K562 (cell line): ENCODE measurements around the gene SIGLEC5. TPM values are rescaled to one million over a fixed set of nuclear protein-coding genes. Genes with fewer than 3 reads are reported as not detected.
A peak's percentile ranks its signal among the peaks of the same experiment; 100 is the strongest.

Experiments used
- ATAC-seq: fragments of 200-7000 bp; cut with Tn5 transposase; 3 replicates; pipeline ENCODE4 v1.9.1; 2020; ENCODE audit warnings: moderate library complexity
- BruUV-seq: library from RNA; stranded (reverse); fragments of 400-500 nt; replicated peaks from 2 replicates; lab custom pipeline; 2021; lab: Mats Ljungman, UMichigan
- CTCF ChIA-PET: fragments of 300-600 bp; formaldehyde crosslinking; extraction: SDS; loops from one replicate; lab custom pipeline; 2021; ENCODE audit warnings: low intra/inter-chr PET ratio; lab: Yijun Ruan, JAX
- POLR2A ChIA-PET: fragments of 300-600, 350-650 bp; sonication (Branson Sonifier 250); formaldehyde crosslinking; extraction: SDS; loops from one replicate; lab custom pipeline; 2021; ENCODE audit warnings: antibody characterized with exemption, inconsistent platforms; lab: Yijun Ruan, JAX
- DNase-seq, 4 experiments: peaks; one replicate each; pipeline versions ENCODE4 v3.0.0 to v3.0.0-alpha.2; 2011 to 2018; ENCODE audit warnings: low spot score in 3 of 4, mixed read lengths in 3 of 4; ENCODE audit errors: extremely low read depth in 1 of 4
- FAIRE-seq: peaks from 2 replicates; lab custom pipeline; 2011; peaks lifted over from hg19 to GRCh38; lab: Jason Lieb, UNC
- H2AFZ ChIP-seq: 2 replicates; pipeline ENCODE4 v1.6.0; 2011; ENCODE audit warnings: low read depth, low read length, control low read depth, inconsistent platforms
- H3K27ac ChIP-seq: fragments of 200-600 bp; 3 replicates; pipeline ENCODE4 v1.8.0; 2011; ENCODE audit warnings: low read depth, mild to moderate bottlenecking, control low read depth, inconsistent platforms, low read length, moderate library complexity, mixed read lengths; ENCODE audit errors: extremely low read depth
- H3K27me3 ChIP-seq, 2 experiments: fragments of 300-600 bp in 1 of 2; 2 replicates in 1 of 2; 3 replicates in 1 of 2; pipeline versions ENCODE4 v1.6.0 to v1.8.0; 2011; ENCODE audit warnings: inconsistent platforms in 2 of 2, low read length in 2 of 2, mild to moderate bottlenecking in 1 of 2, mixed read lengths in 1 of 2, moderate library complexity in 1 of 2; ENCODE audit not compliant: control insufficient read depth in 2 of 2, insufficient read depth in 2 of 2
- H3K36me3 ChIP-seq: fragments of 300-600 bp; 3 replicates; pipeline ENCODE4 v1.8.0; 2011; ENCODE audit warnings: mild to moderate bottlenecking, low read length, inconsistent platforms; ENCODE audit not compliant: control insufficient read depth, insufficient read depth
- H3K4me1 ChIP-seq, 2 experiments: fragments of 200-600 bp in 1 of 2; replicated peaks in 1 of 2; 2 replicates in 1 of 2; 3 replicates in 1 of 2; pipeline versions ENCODE4 v1.5.1 to v1.8.0; 2011; ENCODE audit warnings: inconsistent platforms in 2 of 2, low read length in 2 of 2, mild to moderate bottlenecking in 1 of 2, mixed read lengths in 1 of 2, moderate library complexity in 1 of 2; ENCODE audit not compliant: control insufficient read depth in 2 of 2, insufficient read depth in 2 of 2
- H3K4me2 ChIP-seq: 2 replicates; pipeline ENCODE4 v1.6.1; 2011; ENCODE audit warnings: low read length, control low read depth, inconsistent platforms, mixed read lengths; ENCODE audit not compliant: insufficient read depth
- H3K4me3 ChIP-seq: fragments of 200-600 bp; sonication (generic), shearing (Covaris generic); 2 replicates; pipeline ENCODE4 v1.5.1; 2016; ENCODE audit warnings: control low read depth, inconsistent platforms
- H3K79me2 ChIP-seq: fragments of 200-600 bp; 3 replicates; pipeline ENCODE4 v1.8.0; 2011; ENCODE audit warnings: low read length, inconsistent platforms; ENCODE audit not compliant: control insufficient read depth, insufficient read depth
- H3K9ac ChIP-seq, 2 experiments: 2 replicates each; pipeline versions ENCODE4 v1.6.0 to v1.6.1; 2011; ENCODE audit warnings: low read depth in 2 of 2, low read length in 2 of 2, control low read depth in 1 of 2, inconsistent platforms in 1 of 2, mild to moderate bottlenecking in 1 of 2, mixed read lengths in 1 of 2; ENCODE audit not compliant: insufficient read depth in 1 of 2
- H3K9me1 ChIP-seq: one replicate; pipeline ENCODE4 v1.6.0; 2011; ENCODE audit warnings: inconsistent platforms, mild to moderate bottlenecking, low read length, moderate library complexity; ENCODE audit not compliant: control insufficient read depth, insufficient read depth
- H3K9me3 ChIP-seq: replicated peaks from 2 replicates; pipeline ENCODE4 v1.5.1; 2011; ENCODE audit warnings: low read depth, low read length, inconsistent platforms; ENCODE audit not compliant: control insufficient read depth, insufficient read depth
- H4K20me1 ChIP-seq: replicated peaks from 2 replicates; pipeline ENCODE4 v1.6.1; 2011; ENCODE audit warnings: low read length, inconsistent platforms, mixed read lengths; ENCODE audit not compliant: control insufficient read depth, insufficient read depth
- BHLHE40 ChIP-seq: IDR thresholded peaks from 2 replicates; pipeline ENCODE4 v1.6.1; 2011; ENCODE audit warnings: low read length, improper control_type of control experiment
- CBFB ChIP-seq: sonication (generic); formaldehyde crosslinking; IDR thresholded peaks from 2 replicates; pipeline ENCODE4 v1.4.0; 2020; ENCODE audit warnings: mild to moderate bottlenecking, missing genetic modification reagents
- CBX5 ChIP-seq: IDR thresholded peaks from 2 replicates; pipeline ENCODE4 v1.6.1; 2014; ENCODE audit warnings: low read depth, borderline replicate concordance
- CHD2 ChIP-seq: IDR thresholded peaks from 2 replicates; pipeline ENCODE4 v1.6.1; 2011; ENCODE audit warnings: low read depth, low read length
- E2F5 ChIP-seq: sonication (generic); formaldehyde crosslinking; IDR thresholded peaks from 2 replicates; pipeline ENCODE4 v1.8.0; 2022; ENCODE audit warnings: mild to moderate bottlenecking, missing genetic modification reagents
- ETS2 ChIP-seq: IDR thresholded peaks from 2 replicates; pipeline ENCODE4 v1.6.1; 2016; ENCODE audit warnings: borderline replicate concordance, missing genetic modification characterization, mild to moderate bottlenecking, moderate library complexity, missing compliant biosample characterization; ENCODE audit not compliant: poor library complexity, severe bottlenecking
- ETV5 ChIP-seq: sonication (generic); formaldehyde crosslinking; IDR thresholded peaks from 2 replicates; pipeline ENCODE4 v1.4.0; 2020; ENCODE audit warnings: low read depth, mild to moderate bottlenecking, missing genetic modification reagents
- ETV6 ChIP-seq, 3 experiments: fragments of 150-350 bp in 1 of 3; sonication (generic) in 1 of 3; formaldehyde crosslinking in 1 of 3; IDR thresholded peaks; 2 replicates each; pipeline versions ENCODE4 v1.6.1 to v1.8.0; 2014 to 2022; ENCODE audit warnings: borderline replicate concordance in 2 of 3, low read depth in 2 of 3, antibody characterized with exemption in 1 of 3, low read length in 1 of 3, mild to moderate bottlenecking in 1 of 3, missing genetic modification reagents in 1 of 3
- FOXJ2 ChIP-seq: fragments of 200-800 bp; sonication (Bioruptor generic); IDR thresholded peaks from 2 replicates; pipeline ENCODE4 v1.6.1; 2016; ENCODE audit warnings: missing genetic modification characterization, missing compliant biosample characterization
- HIVEP1 ChIP-seq: fragments of 250-450 bp; sonication (Bioruptor Pico); IDR thresholded peaks from 2 replicates; pipeline ENCODE4 v1.4.0; 2020; ENCODE audit warnings: mild to moderate bottlenecking
- HLTF ChIP-seq: fragments of 450-650 bp; IDR thresholded peaks from 2 replicates; pipeline ENCODE4 v1.6.1; 2016
- KLF13 ChIP-seq: fragments of 450-650 bp; IDR thresholded peaks from 2 replicates; pipeline ENCODE4 v1.6.1; 2016; ENCODE audit warnings: missing genetic modification characterization, low read depth, mild to moderate bottlenecking, missing compliant biosample characterization, moderate library complexity, borderline replicate concordance
- MYC ChIP-seq, 2 experiments: fragments of 250-450 bp in 1 of 2; sonication (Bioruptor Pico) in 1 of 2; IDR thresholded peaks; 2 replicates each; pipeline versions ENCODE4 v1.5.1 to v1.6.1; 2012 to 2021; ENCODE audit warnings: low read depth in 2 of 2, borderline replicate concordance in 1 of 2, improper control_type of control experiment in 1 of 2, low read length in 1 of 2, mild to moderate bottlenecking in 1 of 2, moderate library complexity in 1 of 2
- NFE2L1 ChIP-seq: fragments of 450-650 bp; IDR thresholded peaks from 2 replicates; pipeline ENCODE4 v1.6.1; 2016; ENCODE audit warnings: missing genetic modification characterization, low read depth, mild to moderate bottlenecking, missing compliant biosample characterization, moderate library complexity, borderline replicate concordance
- NR2C2 ChIP-seq, 2 experiments: fragments of 200-800 bp in 1 of 2; sonication (Bioruptor generic) in 1 of 2; sonication (generic) in 1 of 2; formaldehyde crosslinking in 1 of 2; IDR thresholded peaks; 2 replicates each; pipeline versions ENCODE4 v1.6.1 to v1.8.0; 2016 to 2022; ENCODE audit warnings: mild to moderate bottlenecking in 1 of 2, missing compliant biosample characterization in 1 of 2, missing genetic modification characterization in 1 of 2, missing genetic modification reagents in 1 of 2
- NR3C1 ChIP-seq: sonication (generic); formaldehyde crosslinking; IDR thresholded peaks from 2 replicates; pipeline ENCODE4 v1.8.1; 2022; ENCODE audit warnings: missing genetic modification reagents
- SMAD1 ChIP-seq: fragments of 150-350 bp; IDR thresholded peaks from 2 replicates; pipeline ENCODE4 v1.6.1; 2014; ENCODE audit warnings: low read length, low read depth; ENCODE audit not compliant: partially characterized antibody
- SP2 ChIP-seq: IDR thresholded peaks from 2 replicates; pipeline ENCODE4 v1.6.1; 2011; ENCODE audit warnings: mild to moderate bottlenecking, low read depth, low read length, moderate library complexity; ENCODE audit not compliant: poor library complexity, severe bottlenecking; ENCODE audit errors: extremely low read depth
- TCF3 ChIP-seq: sonication (generic); formaldehyde crosslinking; IDR thresholded peaks from 2 replicates; pipeline ENCODE4 v1.4.0; 2020; ENCODE audit warnings: mild to moderate bottlenecking, missing genetic modification reagents
- ZSCAN32 ChIP-seq: fragments of 450-650 bp; formaldehyde crosslinking; IDR thresholded peaks from 2 replicates; pipeline ENCODE4 v1.4.0; 2020; ENCODE audit warnings: mild to moderate bottlenecking, moderate library complexity
- WGBS: fragments of 100-300 bp; shearing (Covaris generic); methylation state at CpG from one replicate; pipeline ENCODE4 v1.1.6; 2016; ENCODE audit warnings: low coverage, mixed read lengths; ENCODE audit not compliant: insufficient coverage; ENCODE audit errors: missing lambda C conversion rate; 5-methylcytosine and 5-hydroxymethylcytosine counted together
- in situ Hi-C: fragments of 300-500 bp; cut with MboI; formaldehyde crosslinking; loops from 4 replicates; pipeline ENCODE4 v1.15.0; 2018; ENCODE audit warnings: inconsistent platforms, mixed read lengths
- intact Hi-C: fragments of 100-400 bp; cut with micrococcal nuclease; formaldehyde crosslinking; loops from 2 replicates; pipeline ENCODE4 v1.14.2; 2022
- polyA plus RNA-seq, 8 experiments: library from polyadenylated mRNA; depleted of rRNA in 4 of 8; stranded (reverse) in 5 of 8; unstranded in 3 of 8; fragments of >200 nt; fragmentation: Nextera tagmentation in 2 of 8; fragmentation: Illumina TruSeq in 1 of 8; extraction: Ambion mirVana in 2 of 8; extraction: Trizol in 1 of 8; gene quantifications; 2 replicates each; pipeline versions ENCODE4 v1.2.1 to v1.2.3, GENCODE V29; 2011 to 2014; ENCODE audit warnings: inconsistent platforms in 1 of 8, missing spikeins in 1 of 8
- total RNA-seq, 7 experiments: library from RNA; depleted of rRNA in 6 of 7; stranded (reverse); fragments of >200 nt in 6 of 7; fragmentation: Illumina TruSeq in 2 of 7; extraction: Trizol in 2 of 7; gene quantifications; 2 replicates each; pipeline versions ENCODE4 v1.2.1 to v1.2.3, GENCODE V29; 2011 to 2021; ENCODE audit warnings: low replicate concordance in 1 of 7

Gene SIGLEC5
- total and polyA plus RNA-seq, 9 of the 15 experiments (the other 6 are each of a cell fraction or from before 2014, with no cell fraction given) = 0.14 TPM; not detected in 8

GRCh38 chr19:51607920-51608562 is 22.2 kb downstream of the SIGLEC5 start:
- FAIRE-seq = peak; percentile 95
- DNase-seq = peak; percentile 82 to 93 (median 88)
- in situ Hi-C loops = no loop called here
- H3K36me3 ChIP-seq = no peaks in the 10 kb centered on the region
- H3K4me3 ChIP-seq = no peak overlapping the region
- no peaks in the 10 kb centered on the region for H4K20me1 ChIP-seq
- no peaks in the 10 kb centered on the region for H3K4me1 ChIP-seq
- no peak overlapping the region for H2AFZ ChIP-seq
- no TSS peak for BruUV-seq
- no peak overlapping the region for H3K27ac ChIP-seq
- WGBS = 8% methylated on average over 13 of the region's 13 CpGs
- H3K9me3 ChIP-seq = no peaks in the 10 kb centered on the region
- ChIA-PET CTCF (interaction anchor here (0.6 to 0.7 kb wide), 3 partner anchors 32 to 187 kb away, joined by 3 read pairs; no protein-coding TSS in a partner anchor), POLR2A (interaction anchor here (0.6 to 0.9 kb wide), 2 partner anchors 13 to 141 kb away, joined by 3 read pairs; no protein-coding TSS in a partner anchor)
- peak; percentile 97 for ATAC-seq
- H3K79me2 ChIP-seq = no peaks in the 10 kb centered on the region
- H3K27me3 ChIP-seq = peaks cover 0 to 13% of the 10 kb centered on the region in 2 experiments; a peak in 2 of 5 replicates
- no peaks in the 10 kb centered on the region for H3K9me1 ChIP-seq
- no peak overlapping the region for H3K9ac ChIP-seq
- intact Hi-C loops = loop anchor here (5.0 kb wide), 1 partner anchor 56 kb away; no protein-coding TSS in a partner anchor
- H3K4me2 ChIP-seq = no peak overlapping the region
- peak; percentile 53; the same call in 1 of the 2 replicates for TF ChIP-seq MYC (IDR thresholded peaks at IDR 0.05; ENCODE audit: low read depth, low read length)
- TF ChIP-seq MYC (CRISPR knock-in tag; IDR thresholded peaks at IDR 0.05; ENCODE audit: borderline replicate concordance, low read depth) = no peak
- no peak for TF ChIP-seq NFE2L1 (tag)
- no peak for TF ChIP-seq ETV6 (IDR thresholded peaks at IDR 0.05; ENCODE audit: borderline replicate concordance in 1 of 2, low read depth in 2 of 2, low read length in 1 of 2)
- TF ChIP-seq ETV6 (CRISPR knock-in tag; IDR thresholded peaks at IDR 0.05; ENCODE audit: borderline replicate concordance) = peak; percentile 61; the same call in 1 of the 2 replicates
- TF ChIP-seq BHLHE40 = 0 out of 2 replicates have a peak, but pooled peaks have one; percentile 30
- peak; percentile 92 for TF ChIP-seq E2F5 (CRISPR knock-in tag)
- peak; percentile 82 for TF ChIP-seq NR2C2 (CRISPR knock-in tag; IDR thresholded peaks at IDR 0.05)
- 0 out of 2 replicates have a peak, but pooled peaks have one; percentile 16 for TF ChIP-seq NR2C2 (tag; IDR thresholded peaks at IDR 0.05)
- no peak for TF ChIP-seq ETS2 (tag)
- TF ChIP-seq SP2 = no peak
- TF ChIP-seq TCF3 (CRISPR knock-in tag) = peak; percentile 44; the same call in 1 of the 2 replicates
- TF ChIP-seq ZSCAN32 (CRISPR knock-in tag) = no peak
- TF ChIP-seq KLF13 (tag) = 0 out of 2 replicates have a peak, but pooled peaks have one; percentile 32
- TF ChIP-seq CBFB (CRISPR knock-in tag) = no peak
- no peak for TF ChIP-seq HIVEP1 (CRISPR knock-in tag)
- peak; percentile 79; the same call in 1 of the 2 replicates for TF ChIP-seq ETV5 (CRISPR knock-in tag)
- TF ChIP-seq CHD2 = no peak
- no peak for TF ChIP-seq CBX5
- peak; percentile 44; the same call in 1 of the 2 replicates for TF ChIP-seq FOXJ2 (tag)
- TF ChIP-seq SMAD1 = no peak
- TF ChIP-seq HLTF = no peak
- TF ChIP-seq NR3C1 (CRISPR knock-in tag) = peak; percentile 81
